GM23338 (cell line): ENCODE data around the gene DCST1. TPM values are rescaled to one million over a fixed set of nuclear protein-coding genes. Genes with fewer than 3 reads are reported as not detected.

Experiments used
- ATAC-seq: fragments of 200-7000 bp; cut with Tn5 transposase; 3 replicates; pipeline ENCODE4 v1.9.1; 2020
- DNase-seq: peaks from one replicate; pipeline ENCODE4 v3.0.0-alpha.2; 2015; ENCODE audit warnings: low spot score
- H2AFZ ChIP-seq: fragments of 200-600 bp; sonication (generic); 2 replicates; pipeline ENCODE4 v1.8.0; 2016; ENCODE audit warnings: antibody characterized with exemption, mild to moderate bottlenecking, moderate library complexity
- H3F3A ChIP-seq: fragments of 200-600 bp; sonication (generic); replicated peaks from 2 replicates; pipeline ENCODE4 v1.8.0; 2017; ENCODE audit warnings: antibody characterized with exemption, mixed run types, low read depth
- H3K27ac ChIP-seq: fragments of 200-600 bp; sonication (generic); 2 replicates; pipeline ENCODE4 v1.6.1; 2016; ENCODE audit warnings: low read depth
- H3K27me3 ChIP-seq: fragments of 200-600 bp; sonication (generic); 2 replicates; pipeline ENCODE4 v1.8.0; 2016; ENCODE audit warnings: mild to moderate bottlenecking, mixed run types, moderate library complexity; ENCODE audit not compliant: insufficient read depth
- H3K36me3 ChIP-seq: fragments of 200-600 bp; sonication (generic); 2 replicates; pipeline ENCODE4 v1.8.0; 2016; ENCODE audit warnings: mild to moderate bottlenecking; ENCODE audit not compliant: insufficient read depth
- H3K4me1 ChIP-seq: fragments of 200-600 bp; sonication (generic); 2 replicates; pipeline ENCODE4 v1.8.0; 2016; ENCODE audit warnings: mild to moderate bottlenecking, moderate library complexity; ENCODE audit not compliant: insufficient read depth
- H3K4me2 ChIP-seq: fragments of 200-600 bp; sonication (generic); 2 replicates; pipeline ENCODE4 v1.7.1; 2017; ENCODE audit warnings: mixed run types
- H3K4me3 ChIP-seq: fragments of 200-600 bp; sonication (generic); 2 replicates; pipeline ENCODE4 v1.6.1; 2016; ENCODE audit warnings: mixed run types
- H3K79me2 ChIP-seq: fragments of 200-600 bp; sonication (generic); replicated peaks from 2 replicates; pipeline ENCODE4 v1.8.0; 2017; ENCODE audit warnings: mild to moderate bottlenecking; ENCODE audit not compliant: insufficient read depth
- H3K9me2 ChIP-seq: fragments of 200-600 bp; sonication (generic); 2 replicates; pipeline ENCODE4 v1.8.0; 2017; ENCODE audit not compliant: insufficient read depth
- H4K20me1 ChIP-seq: fragments of 200-600 bp; sonication (generic); replicated peaks from 2 replicates; pipeline ENCODE4 v1.8.0; 2017; ENCODE audit warnings: mild to moderate bottlenecking; ENCODE audit not compliant: insufficient read depth
- H3K27ac Mint-ChIP-seq: 2 replicates; pipeline ENCODE4 v1.8.0; 2020; ENCODE audit warnings: inconsistent platforms, mild to moderate bottlenecking, moderate library complexity, mixed read lengths
- H3K27me3 Mint-ChIP-seq: 3 replicates; pipeline ENCODE4 v1.8.0; 2022; ENCODE audit warnings: low read depth, mild to moderate bottlenecking, moderate library complexity, mixed read lengths, inconsistent platforms; ENCODE audit not compliant: insufficient read depth, poor library complexity
- H3K36me3 Mint-ChIP-seq: 3 replicates; pipeline ENCODE4 v1.8.0; 2021; ENCODE audit warnings: low read depth, mild to moderate bottlenecking, inconsistent platforms, moderate library complexity, mixed read lengths
- H3K4me1 Mint-ChIP-seq: 3 replicates; pipeline ENCODE4 v1.8.0; 2020; ENCODE audit warnings: mild to moderate bottlenecking, inconsistent platforms, mixed read lengths
- H3K4me3 Mint-ChIP-seq: 3 replicates; pipeline ENCODE4 v1.8.0; 2021; ENCODE audit warnings: moderate library complexity, mild to moderate bottlenecking, inconsistent platforms, mixed read lengths
- H3K9me3 Mint-ChIP-seq: 3 replicates; pipeline ENCODE4 v1.8.0; 2020; ENCODE audit warnings: moderate library complexity, mild to moderate bottlenecking, inconsistent platforms, mixed read lengths
- EZH2 ChIP-seq: fragments of 200-600 bp; sonication (generic); IDR thresholded peaks from one replicate; pipeline ENCODE4 v1.8.0; 2017; ENCODE audit warnings: antibody characterized with exemption, mild to moderate bottlenecking, low read depth; ENCODE audit not compliant: unreplicated experiment
- JUNB ChIP-seq: IDR thresholded peaks from one replicate; pipeline ENCODE4 v1.6.1; 2016; ENCODE audit warnings: antibody characterized with exemption; ENCODE audit not compliant: unreplicated experiment
- NANOG ChIP-seq: IDR thresholded peaks from 2 replicates; pipeline ENCODE4 v1.6.1; 2016; ENCODE audit warnings: antibody characterized with exemption, borderline replicate concordance
- REST ChIP-seq: IDR thresholded peaks from one replicate; pipeline ENCODE4 v1.6.1; 2018; ENCODE audit warnings: antibody characterized with exemption; ENCODE audit not compliant: unreplicated experiment
- ZNF462 ChIP-seq: fragments of 250-450 bp; sonication (Bioruptor Pico); IDR thresholded peaks from 2 replicates; pipeline ENCODE4 v1.5.0; 2020; ENCODE audit warnings: mild to moderate bottlenecking, moderate library complexity
- polyA plus RNA-seq: library from polyadenylated mRNA; unstranded; fragments of >200 nt; fragmentation: Nextera tagmentation; extraction: Ambion mirVana; gene quantifications from 2 replicates; pipeline ENCODE4 v1.2.1, GENCODE V29; 2016
- total RNA-seq: library from RNA; depleted of rRNA; stranded (reverse); fragments of >200 nt; shearing (Covaris generic); gene quantifications from 2 replicates; pipeline ENCODE4 v1.2.3, GENCODE V29; 2014

DCST1 gene
- total and polyA plus RNA-seq, 2 experiments from 2014 or later, result not detected

GRCh38 chr1:155094622-155094948 is 61.0 kb downstream of the DCST1 start (continued):
- no peak for TF ChIP-seq ZNF462 (CRISPR knock-in tag)
- no peak for TF ChIP-seq JUNB
- no peak for TF ChIP-seq REST
- TF ChIP-seq EZH2, result no peak

GRCh38 chr1:155099331-155099730 is 65.7 kb downstream of the DCST1 start:
- H3K4me3 ChIP-seq, result no peak overlapping the region
- H3K27ac Mint-ChIP-seq, result no peak overlapping the region
- peaks cover 6% of the 10 kb centered on the region for H3K4me1 Mint-ChIP-seq
- H3K9me3 Mint-ChIP-seq, result no peaks in the 10 kb centered on the region; the same call in 2 of the 3 replicates
- H3K27me3 ChIP-seq, result no peaks in the 10 kb centered on the region
- no peak overlapping the region for H3K4me2 ChIP-seq
- H2AFZ ChIP-seq, result no peak overlapping the region
- no peaks in the 10 kb centered on the region for H3K79me2 ChIP-seq
- H3K4me3 Mint-ChIP-seq, result no peak overlapping the region
- H3K27me3 Mint-ChIP-seq, result peaks cover 3% of the 10 kb centered on the region
- H3K9me2 ChIP-seq, result no peaks in the 10 kb centered on the region
- ATAC-seq (no peak), DNase-seq (no peak)
- H3K4me1 ChIP-seq, result no peaks in the 10 kb centered on the region
- 0 out of 2 replicates have a peak, but pooled peaks cover 2% of the 10 kb centered on the region for H3F3A ChIP-seq
- no peaks in the 10 kb centered on the region for H3K36me3 ChIP-seq
- no peaks in the 10 kb centered on the region for H3K36me3 Mint-ChIP-seq
- H3K27ac ChIP-seq, result no peak overlapping the region
- H4K20me1 ChIP-seq, result no peaks in the 10 kb centered on the region
- no peak for TF ChIP-seq ZNF462 (CRISPR knock-in tag)
- TF ChIP-seq JUNB, result no peak
- TF ChIP-seq NANOG, result no peak
